ENCODE measurements around the gene BEX3. TPM values are rescaled to one million over a fixed set of nuclear protein-coding genes. Genes with fewer than 3 reads are reported as not detected.

BEX3 gene
- total and polyA plus RNA-seq, 8 donors: 1.2 to 146 (median 57.3) TPM

DNA sequence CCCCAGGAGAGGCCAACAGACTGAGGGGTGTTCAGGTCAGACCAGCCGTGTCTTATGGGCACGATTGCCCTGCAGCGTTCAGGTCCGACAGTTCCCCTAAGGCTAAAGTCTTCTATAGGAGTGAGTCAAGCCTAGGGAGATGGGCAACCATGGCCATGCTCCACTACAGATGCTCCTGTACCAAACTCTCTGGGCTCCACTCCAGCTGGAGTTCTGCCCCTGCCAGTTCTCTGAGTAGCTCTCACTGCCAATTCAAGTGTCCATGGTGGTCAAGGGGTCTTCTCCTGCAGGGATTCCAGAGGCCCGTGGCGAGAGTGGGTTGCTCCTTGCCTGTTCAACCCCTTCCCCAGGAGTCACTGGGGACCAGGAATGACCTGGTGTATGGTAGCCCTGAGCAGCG, 38.2 kb downstream of the BEX3 start:
- intact Hi-C loops (cut with DNase I; ENCODE audit: low total_unique reads): no loop called here
- TF ChIP-seq CTCF (IDR thresholded peaks at IDR 0.05): no peak
- no peak for TF ChIP-seq POLR2AphosphoS5 (IDR thresholded peaks at IDR 0.05)
- TF ChIP-seq POLR2A (IDR thresholded peaks at IDR 0.05): no peak
- TF ChIP-seq EP300 (IDR thresholded peaks at IDR 0.05): no peak
- 80 to 95% (median 90%) methylated on average over 3 to 7 of the region's 7 CpGs for WGBS, 5 donors
- no peak overlapping the region for H3K27ac ChIP-seq
- no peak overlapping the region for H3K4me3 ChIP-seq
- no peaks in the 10 kb centered on the region for H3K36me3 ChIP-seq
- H3K4me1 ChIP-seq: no peaks in the 10 kb centered on the region
- H3K9me3 ChIP-seq: no peaks in the 10 kb centered on the region
- no peaks in the 10 kb centered on the region for H3K27me3 ChIP-seq
- DNase-seq: no peak

DNA sequence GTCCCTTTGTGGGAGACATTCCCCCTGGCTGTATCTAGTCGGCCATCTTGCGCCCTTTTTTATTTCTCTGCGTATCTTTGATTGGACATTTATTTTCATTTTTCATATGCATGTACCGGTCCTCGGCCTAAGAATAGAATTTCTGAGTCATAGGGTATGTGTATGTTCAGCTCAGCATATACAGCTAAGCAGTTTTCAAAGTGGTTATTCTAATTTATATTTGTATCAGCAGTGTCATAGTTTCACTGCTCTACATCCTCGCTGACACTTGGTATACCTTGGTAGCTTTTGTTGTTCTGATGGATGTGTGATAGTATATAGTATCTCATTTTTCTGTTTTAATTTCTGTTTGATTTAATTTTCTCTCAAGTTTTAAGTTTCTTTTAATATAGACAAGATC, 38.7 kb downstream of the BEX3 start:
- H3K4me1 ChIP-seq: no peaks in the 10 kb centered on the region
- intact Hi-C loops (cut with DNase I; ENCODE audit: low total_unique reads): no loop called here

DNA sequence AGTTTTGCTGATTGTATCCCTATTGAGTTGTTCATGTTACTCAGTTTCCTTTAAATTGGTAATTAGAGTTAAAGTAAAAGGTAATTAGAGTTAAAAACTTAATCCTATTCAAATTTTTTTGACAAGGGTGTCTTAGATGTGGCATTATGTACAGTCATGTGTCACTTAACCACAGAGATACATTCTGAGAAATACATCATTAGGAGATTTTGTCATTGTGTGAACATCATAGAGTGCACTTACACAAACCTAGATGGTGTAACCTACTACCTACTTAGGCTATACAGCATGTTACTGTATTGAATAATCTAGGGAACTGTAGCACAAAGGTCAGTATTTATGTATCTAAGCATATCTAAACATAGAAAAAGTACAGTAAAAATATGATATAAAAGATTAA, 39.2 kb downstream of the BEX3 start:
- H3K9me3 ChIP-seq: no peaks in the 10 kb centered on the region
- intact Hi-C loops (cut with DNase I; ENCODE audit: low total_unique reads): no loop called here
- no peak for DNase-seq
- H3K36me3 ChIP-seq: no peaks in the 10 kb centered on the region
- H3K4me3 ChIP-seq: no peak overlapping the region
- H3K27me3 ChIP-seq: no peaks in the 10 kb centered on the region
- TF ChIP-seq CTCF (IDR thresholded peaks at IDR 0.05) (no peak), EP300 (IDR thresholded peaks at IDR 0.05) (no peak), POLR2A (IDR thresholded peaks at IDR 0.05) (no peak), POLR2AphosphoS5 (IDR thresholded peaks at IDR 0.05) (no peak)
- no peak overlapping the region for H3K27ac ChIP-seq
- no peaks in the 10 kb centered on the region for H3K4me1 ChIP-seq

More for the DNA sequence above, 38.7 kb downstream of the BEX3 start:
- TF ChIP-seq CTCF (IDR thresholded peaks at IDR 0.05) (no peak), EP300 (IDR thresholded peaks at IDR 0.05) (no peak), POLR2A (IDR thresholded peaks at IDR 0.05) (no peak), POLR2AphosphoS5 (IDR thresholded peaks at IDR 0.05) (no peak)
- Histone ChIP-seq H3K27ac (no peak overlapping the region), H3K4me3 (no peak overlapping the region), H3K27me3 (no peaks in the 10 kb centered on the region), H3K36me3 (no peaks in the 10 kb centered on the region), H3K9me3 (no peaks in the 10 kb centered on the region)
- DNase-seq: no peak
- 77 to 93% (median 88%) methylated on average over 6 of the region's 6 CpGs for WGBS, 5 donors

- Histone ChIP-seq H3K27me3 (no peaks in the 10 kb centered on the region), H3K36me3 (no peaks in the 10 kb centered on the region), H3K9me3 (no peaks in the 10 kb centered on the region), H3K4me3 (no peak overlapping the region), H3K27ac (no peak overlapping the region), H3K4me1 (no peaks in the 10 kb centered on the region)
- intact Hi-C loops (cut with DNase I; ENCODE audit: low total_unique reads): no loop called here
- TF ChIP-seq EP300 (IDR thresholded peaks at IDR 0.05) (no peak), CTCF (IDR thresholded peaks at IDR 0.05) (no peak), POLR2A (IDR thresholded peaks at IDR 0.05) (no peak)
- 58 to 90% (median 88%) methylated on average over 1 of the region's 1 CpG for WGBS, 5 donors
- DNase-seq: no peak
Observed at GRCh38 chrX:103417370-103417769, 41.0 kb downstream of the BEX3 start.
